H9 (cell line): ENCODE data around the gene VDR. TPM values are rescaled to one million over a fixed set of nuclear protein-coding genes. Genes with fewer than 3 reads are reported as not detected.

ENCODE experiments used
- DNase-seq: peaks from one replicate; pipeline ENCODE4 v3.0.0-alpha.2; 2017
- H2AFZ ChIP-seq: one replicate; pipeline ENCODE4 v1.6.1; 2013; ENCODE audit warnings: mild to moderate bottlenecking, low read length, control low read depth, moderate library complexity
- H2AK5ac ChIP-seq: 2 replicates; pipeline ENCODE4 v1.6.1; 2013; ENCODE audit warnings: low read length, control low read depth, mixed read lengths; ENCODE audit not compliant: insufficient read length
- H2BK120ac ChIP-seq: one replicate; pipeline ENCODE4 v1.6.1; 2013; ENCODE audit warnings: low read depth, mild to moderate bottlenecking, low read length, control low read depth, inconsistent platforms; ENCODE audit not compliant: poor library complexity, severe bottlenecking
- H2BK12ac ChIP-seq: 2 replicates; pipeline ENCODE4 v1.6.1; 2013; ENCODE audit warnings: low read length, control low read depth, mixed read lengths, low read depth; ENCODE audit not compliant: insufficient read length
- H2BK15ac ChIP-seq: 2 replicates; pipeline ENCODE4 v1.6.1; 2013; ENCODE audit warnings: low read depth, low read length, control low read depth
- H2BK20ac ChIP-seq: one replicate; pipeline ENCODE4 v1.6.1; 2013; ENCODE audit warnings: low read depth, mild to moderate bottlenecking, low read length, control low read depth, inconsistent platforms; ENCODE audit not compliant: poor library complexity, severe bottlenecking
- H2BK5ac ChIP-seq: 2 replicates; pipeline ENCODE4 v1.6.1; 2013; ENCODE audit warnings: low read length, control low read depth, mixed read lengths; ENCODE audit not compliant: insufficient read length
- H3K14ac ChIP-seq: 2 replicates; pipeline ENCODE4 v1.6.1; 2013; ENCODE audit warnings: low read length, control low read depth; ENCODE audit not compliant: insufficient read depth
- H3K18ac ChIP-seq: 2 replicates; pipeline ENCODE4 v1.6.1; 2013; ENCODE audit warnings: low read depth, mild to moderate bottlenecking, mixed read lengths, low read length, control low read depth; ENCODE audit not compliant: insufficient read length
- H3K23ac ChIP-seq: 2 replicates; pipeline ENCODE4 v1.6.1; 2013; ENCODE audit warnings: low read length, control low read depth, mixed read lengths, low read depth; ENCODE audit not compliant: insufficient read length
- H3K23me2 ChIP-seq: 2 replicates; pipeline ENCODE4 v1.6.1; 2013; ENCODE audit warnings: low read depth, mild to moderate bottlenecking, mixed read lengths, low read length, control low read depth; ENCODE audit not compliant: insufficient read length, poor library complexity, severe bottlenecking
- H3K27ac ChIP-seq: 2 replicates; pipeline ENCODE4 v1.5.1; 2013; ENCODE audit warnings: low read length, control low read depth, mixed read lengths, low read depth; ENCODE audit not compliant: insufficient read length
- H3K27me3 ChIP-seq: 2 replicates; pipeline ENCODE4 v1.6.1; 2013; ENCODE audit warnings: low read length, control low read depth, inconsistent platforms; ENCODE audit not compliant: insufficient read depth
- H3K4ac ChIP-seq: 2 replicates; pipeline ENCODE4 v1.6.1; 2013; ENCODE audit warnings: low read depth, mild to moderate bottlenecking, control low read depth, inconsistent platforms, low read length, moderate library complexity
- H3K4me1 ChIP-seq: 2 replicates; pipeline ENCODE4 v1.6.1; 2013; ENCODE audit warnings: low read length, control low read depth, inconsistent platforms; ENCODE audit not compliant: insufficient read depth
- H3K4me2 ChIP-seq: 2 replicates; pipeline ENCODE4 v1.6.1; 2013; ENCODE audit warnings: low read length, control low read depth, mixed read lengths; ENCODE audit not compliant: insufficient read length, insufficient read depth
- H3K56ac ChIP-seq: 2 replicates; pipeline ENCODE4 v1.6.1; 2013; ENCODE audit warnings: low read depth, mild to moderate bottlenecking, mixed read lengths, low read length, control low read depth; ENCODE audit not compliant: insufficient read length
- H3K79me1 ChIP-seq: 2 replicates; pipeline ENCODE4 v1.6.1; 2013; ENCODE audit warnings: low read depth, mild to moderate bottlenecking, moderate library complexity, low read length, control low read depth, inconsistent platforms; ENCODE audit not compliant: insufficient read depth, poor library complexity, severe bottlenecking
- H3K79me2 ChIP-seq: 2 replicates; pipeline ENCODE4 v1.6.1; 2013; ENCODE audit warnings: low read length, control low read depth, inconsistent platforms; ENCODE audit not compliant: insufficient read depth
- H3K9ac ChIP-seq: 2 replicates; pipeline ENCODE4 v1.6.1; 2013; ENCODE audit warnings: low read length, control low read depth, mixed read lengths; ENCODE audit not compliant: insufficient read length; ENCODE audit errors: extremely low read depth
- H3K9me3 ChIP-seq: one replicate; pipeline ENCODE4 v1.6.1; 2013; ENCODE audit warnings: low read depth, low read length, inconsistent platforms; ENCODE audit not compliant: control insufficient read depth
- H3T11ph ChIP-seq: one replicate; pipeline ENCODE4 v1.6.1; 2013; ENCODE audit warnings: mild to moderate bottlenecking, low read length, control low read depth, inconsistent platforms
- H4K20me1 ChIP-seq: one replicate; pipeline ENCODE4 v1.6.1; 2013; ENCODE audit not compliant: control insufficient read depth, insufficient read length, insufficient read depth
- H4K5ac ChIP-seq: 2 replicates; pipeline ENCODE4 v1.6.1; 2013; ENCODE audit warnings: low read depth, mild to moderate bottlenecking, mixed read lengths, low read length, control low read depth; ENCODE audit not compliant: insufficient read length
- H4K8ac ChIP-seq: replicated peaks from 2 replicates; pipeline ENCODE4 v1.6.1; 2013; ENCODE audit warnings: low read length, control low read depth, mixed read lengths, low read depth; ENCODE audit not compliant: insufficient read length
- H4K91ac ChIP-seq: 2 replicates; pipeline ENCODE4 v1.6.1; 2013; ENCODE audit warnings: low read depth, mild to moderate bottlenecking, moderate library complexity, mixed read lengths, low read length, control low read depth; ENCODE audit not compliant: insufficient read length
- H3K27ac Mint-ChIP-seq, 3 experiments: 2 replicates in 2 of 3; 3 replicates in 1 of 3; pipeline ENCODE4 v1.8.0; 2020 to 2021; ENCODE audit warnings: mixed read lengths in 3 of 3, mild to moderate bottlenecking in 1 of 3, moderate library complexity in 1 of 3
- H3K27me3 Mint-ChIP-seq: 2 replicates; pipeline ENCODE4 v1.8.0; 2021; ENCODE audit warnings: low read depth, mild to moderate bottlenecking, moderate library complexity, mixed read lengths
- H3K36me3 Mint-ChIP-seq, 3 experiments: 2 replicates in 2 of 3; 3 replicates in 1 of 3; pipeline ENCODE4 v1.8.0; 2020 to 2021; ENCODE audit warnings: low read depth in 3 of 3, mixed read lengths in 3 of 3; ENCODE audit not compliant: insufficient read depth in 1 of 3
- H3K4me1 Mint-ChIP-seq, 2 experiments: 2 replicates each; pipeline ENCODE4 v1.8.0; 2020; ENCODE audit warnings: mixed read lengths in 2 of 2
- H3K4me3 Mint-ChIP-seq, 2 experiments: 2 replicates in 1 of 2; 3 replicates in 1 of 2; pipeline ENCODE4 v1.8.0; 2020 to 2021; ENCODE audit warnings: mild to moderate bottlenecking in 2 of 2, mixed read lengths in 2 of 2, moderate library complexity in 1 of 2
- H3K9me3 Mint-ChIP-seq, 2 experiments: 2 replicates in 1 of 2; 3 replicates in 1 of 2; pipeline ENCODE4 v1.8.0; 2020; ENCODE audit warnings: mild to moderate bottlenecking in 2 of 2, mixed read lengths in 2 of 2, moderate library complexity in 1 of 2
- WGBS: extraction: QIAGEN DNeasy Blood & Tissue Kit; methylation state at CpG from one replicate; pipeline ENCODE4 v1.1.7; 2013; ENCODE audit warnings: missing lambda C conversion rate, low lambda C conversion rate, mixed read lengths; ENCODE audit not compliant: insufficient read length; ENCODE audit errors: extremely low coverage; 5-methylcytosine and 5-hydroxymethylcytosine counted together
- total RNA-seq: library from RNA; stranded (reverse); gene quantifications from 2 replicates; pipeline ENCODE4 v1.2.1, GENCODE V29; 2021
- TF ChIP-seq, protein P1 (sequence below): fragments of 200-600 bp; sonication (generic); conservative IDR thresholded peaks from 3 replicates; pipeline ENCODE4 v1.8.0; 2021; ENCODE audit warnings: antibody characterized with exemption, mild to moderate bottlenecking

VDR gene
- total RNA-seq, 1 experiment from 2014 or later, result 0.61 TPM

DNA sequence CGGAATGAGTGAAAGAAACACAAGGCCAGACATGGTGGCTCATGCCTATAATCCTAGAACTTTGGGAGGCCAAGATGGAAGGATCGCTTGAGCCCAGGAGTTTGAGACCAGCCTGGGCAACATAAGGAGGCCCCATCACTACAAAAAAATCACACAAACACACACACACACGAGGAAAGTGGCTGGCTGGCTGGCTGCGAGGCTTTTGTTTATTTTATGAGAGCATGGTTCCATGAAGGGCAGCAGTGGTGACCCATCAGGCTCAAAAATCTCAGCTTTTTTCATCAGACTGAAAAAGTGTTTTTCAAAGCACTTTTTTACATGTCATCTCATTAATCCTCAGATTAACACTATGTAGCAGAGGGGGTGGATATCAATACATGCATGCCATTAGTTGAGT, 27.7 kb downstream of the VDR start:
- peaks cover 9 to 13% of the 10 kb centered on the region in 2 experiments for H3K4me1 Mint-ChIP-seq
- H3K27ac ChIP-seq, result no peak overlapping the region
- no peak overlapping the region for H3K4ac ChIP-seq
- no peak overlapping the region for H3K27ac Mint-ChIP-seq
- H2BK12ac ChIP-seq, result no peak overlapping the region
- H3K14ac ChIP-seq, result no peak overlapping the region
- no peak for DNase-seq
- H3K23ac ChIP-seq, result no peak overlapping the region
- WGBS, result no CpG with 5 or more reads among the region's 4 CpGs
- no peaks in the 10 kb centered on the region for H3K9me3 Mint-ChIP-seq
- no peak overlapping the region for H3K18ac ChIP-seq
- no peaks in the 10 kb centered on the region; the same call in 1 of the 2 replicates for H3K27me3 ChIP-seq
- no peaks in the 10 kb centered on the region for H3K79me2 ChIP-seq
- peaks cover 12% of the 10 kb centered on the region for H3K27me3 Mint-ChIP-seq
- peaks cover 0 to 2% (median 0%) of the 10 kb centered on the region in 3 experiments; a peak in 1 of 7 replicates for H3K36me3 Mint-ChIP-seq
- H3K79me1 ChIP-seq, result no peaks in the 10 kb centered on the region
- H2BK15ac ChIP-seq, result no peak overlapping the region
- H2AFZ ChIP-seq, result no peak overlapping the region
- no peaks in the 10 kb centered on the region for H4K20me1 ChIP-seq
- H3K4me2 ChIP-seq, result no peak overlapping the region
- no peak overlapping the region for H3K4me3 Mint-ChIP-seq
- H4K8ac ChIP-seq, result no peak overlapping the region
- no peak overlapping the region for H3T11ph ChIP-seq
- H3K23me2 ChIP-seq, result no peaks in the 10 kb centered on the region
- H3K9ac ChIP-seq, result no peak overlapping the region
- no peak overlapping the region for H4K91ac ChIP-seq
- H3K4me1 ChIP-seq, result no peaks in the 10 kb centered on the region
- no peak overlapping the region for H2BK120ac ChIP-seq
- H3K9me3 ChIP-seq, result no peaks in the 10 kb centered on the region
- no peak overlapping the region for H2BK20ac ChIP-seq
- no peak overlapping the region for H4K5ac ChIP-seq
- H3K56ac ChIP-seq, result no peak overlapping the region
- TF ChIP-seq, protein P1, sequence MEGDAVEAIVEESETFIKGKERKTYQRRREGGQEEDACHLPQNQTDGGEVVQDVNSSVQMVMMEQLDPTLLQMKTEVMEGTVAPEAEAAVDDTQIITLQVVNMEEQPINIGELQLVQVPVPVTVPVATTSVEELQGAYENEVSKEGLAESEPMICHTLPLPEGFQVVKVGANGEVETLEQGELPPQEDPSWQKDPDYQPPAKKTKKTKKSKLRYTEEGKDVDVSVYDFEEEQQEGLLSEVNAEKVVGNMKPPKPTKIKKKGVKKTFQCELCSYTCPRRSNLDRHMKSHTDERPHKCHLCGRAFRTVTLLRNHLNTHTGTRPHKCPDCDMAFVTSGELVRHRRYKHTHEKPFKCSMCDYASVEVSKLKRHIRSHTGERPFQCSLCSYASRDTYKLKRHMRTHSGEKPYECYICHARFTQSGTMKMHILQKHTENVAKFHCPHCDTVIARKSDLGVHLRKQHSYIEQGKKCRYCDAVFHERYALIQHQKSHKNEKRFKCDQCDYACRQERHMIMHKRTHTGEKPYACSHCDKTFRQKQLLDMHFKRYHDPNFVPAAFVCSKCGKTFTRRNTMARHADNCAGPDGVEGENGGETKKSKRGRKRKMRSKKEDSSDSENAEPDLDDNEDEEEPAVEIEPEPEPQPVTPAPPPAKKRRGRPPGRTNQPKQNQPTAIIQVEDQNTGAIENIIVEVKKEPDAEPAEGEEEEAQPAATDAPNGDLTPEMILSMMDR, result no peak
- H2BK5ac ChIP-seq, result no peak overlapping the region
- H2AK5ac ChIP-seq, result no peak overlapping the region
